Osteoblast (primary cell): ENCODE data around the gene RNASE8. TPM values are rescaled to one million over a fixed set of nuclear protein-coding genes. Genes with fewer than 3 reads are reported as not detected.
"Not testable (repeated sequence)": the region's sequence is repeated elsewhere in the genome, so short reads cannot be mapped to it uniquely, and the experiment has no call there.

ENCODE experiments used
- DNase-seq: peaks from one replicate; pipeline ENCODE4 v3.0.0; 2011; ENCODE audit warnings: low spot score, mixed read lengths; ENCODE audit not compliant: insufficient read length; ENCODE audit errors: missing footprints
- H2AFZ ChIP-seq: 2 replicates; pipeline ENCODE4 v1.6.0; 2011; ENCODE audit warnings: mild to moderate bottlenecking, low read length
- H3K27ac ChIP-seq: 2 replicates; pipeline ENCODE4 v1.5.1; 2011; ENCODE audit warnings: mild to moderate bottlenecking, low read depth, low read length, moderate library complexity
- H3K27me3 ChIP-seq: 2 replicates; pipeline ENCODE4 v1.6.0; 2012; ENCODE audit warnings: mild to moderate bottlenecking, control low read depth, inconsistent platforms, low read length, moderate library complexity; ENCODE audit not compliant: insufficient read depth
- H3K36me3 ChIP-seq: 2 replicates; pipeline ENCODE4 v1.5.1; 2011; ENCODE audit warnings: mild to moderate bottlenecking, low read length, control low read depth, moderate library complexity; ENCODE audit not compliant: insufficient read depth
- H3K4me1 ChIP-seq: 2 replicates; pipeline ENCODE4 v1.5.1; 2011; ENCODE audit warnings: mild to moderate bottlenecking, low read length, control low read depth, moderate library complexity; ENCODE audit not compliant: insufficient read depth
- H3K4me2 ChIP-seq: 2 replicates; pipeline ENCODE4 v1.6.0; 2011; ENCODE audit warnings: mild to moderate bottlenecking, low read length; ENCODE audit not compliant: insufficient read depth
- H3K4me3 ChIP-seq: fragments of 200-600 bp; sonication (generic); 3 replicates; pipeline ENCODE4 v1.5.1; 2012; ENCODE audit warnings: mild to moderate bottlenecking, low read length, inconsistent platforms; ENCODE audit not compliant: insufficient read depth
- H3K79me2 ChIP-seq: 2 replicates; pipeline ENCODE4 v1.6.0; 2012; ENCODE audit warnings: mild to moderate bottlenecking, low read length, control low read depth, inconsistent platforms; ENCODE audit not compliant: insufficient read depth
- H3K9me3 ChIP-seq: 2 replicates; pipeline ENCODE4 v1.5.1; 2011; ENCODE audit warnings: low read depth, low read length, control low read depth
- H4K20me1 ChIP-seq: 2 replicates; pipeline ENCODE4 v1.6.0; 2012; ENCODE audit warnings: mild to moderate bottlenecking, low read length, control low read depth; ENCODE audit not compliant: insufficient read depth
- CTCF ChIP-seq: IDR thresholded peaks from 2 replicates; pipeline ENCODE4 v1.5.1; 2011; ENCODE audit warnings: mild to moderate bottlenecking, low read depth, low read length, moderate library complexity; ENCODE audit errors: extremely low read depth
- total RNA-seq: library from RNA; depleted of rRNA; stranded (reverse); fragments of >200 nt; gene quantifications from 2 replicates; pipeline ENCODE4 v1.2.3, GENCODE V29; 2012

Gene RNASE8
- total RNA-seq, 1 donor = not detected

GRCh38 chr14:21039585-21040369, 17.8 kb upstream of the RNASE8 start:
- H3K79me2 ChIP-seq = no peaks in the 10 kb centered on the region
- no peaks in the 10 kb centered on the region for H4K20me1 ChIP-seq
- H3K4me1 ChIP-seq = peaks cover 12% of the 10 kb centered on the region
- H3K27me3 ChIP-seq = peaks cover 18% of the 10 kb centered on the region
- no peaks in the 10 kb centered on the region for H3K9me3 ChIP-seq
- peak; percentile 66 for TF ChIP-seq CTCF
- H2AFZ ChIP-seq = peak overlapping the region; percentile 11
- no peak overlapping the region for H3K27ac ChIP-seq
- H3K36me3 ChIP-seq = no peaks in the 10 kb centered on the region
- H3K4me2 ChIP-seq = no peak overlapping the region
- no peak overlapping the region for H3K4me3 ChIP-seq
- DNase-seq = peak; percentile 80

- Histone ChIP-seq H3K4me1 (peaks cover 12% of the 10 kb centered on the region), H3K4me2 (no peak overlapping the region), H4K20me1 (no peaks in the 10 kb centered on the region), H3K27me3 (peaks cover 17% of the 10 kb centered on the region), H3K9me3 (no peaks in the 10 kb centered on the region), H3K4me3 (no peak overlapping the region), H2AFZ (no peak overlapping the region), H3K36me3 (no peaks in the 10 kb centered on the region), H3K79me2 (no peaks in the 10 kb centered on the region), H3K27ac (no peak overlapping the region)
- no peak for DNase-seq
- no peak for TF ChIP-seq CTCF
Measured at GRCh38 chr14:21040370-21040925, 17.2 kb upstream of the RNASE8 start.

GRCh38 chr14:21040941-21041340, 16.7 kb upstream of the RNASE8 start:
- peaks cover 13% of the 10 kb centered on the region for H3K27me3 ChIP-seq
- H3K79me2 ChIP-seq, DNase-seq, H2AFZ ChIP-seq, H3K4me3 ChIP-seq, H3K9me3 ChIP-seq, H3K36me3 ChIP-seq, H3K27ac ChIP-seq, H3K4me2 ChIP-seq, H4K20me1 ChIP-seq: not testable (repeated sequence)
- H3K4me1 ChIP-seq = peaks cover 12% of the 10 kb centered on the region

- Histone ChIP-seq H4K20me1 (no peaks in the 10 kb centered on the region), H3K27ac (no peak within 1 kb of the TSS), H3K27me3 (peaks cover 11% of the 10 kb centered on the region), H2AFZ (no peak within 1 kb of the TSS), H3K36me3 (no peaks in the 10 kb centered on the region), H3K4me2 (no peak within 1 kb of the TSS), H3K9me3 (no peaks in the 10 kb centered on the region), H3K4me3 (no peak within 1 kb of the TSS), H3K4me1 (peaks cover 12% of the 10 kb centered on the region), H3K79me2 (no peaks in the 10 kb centered on the region)
- no peak for TF ChIP-seq CTCF
- peak; percentile 29 for DNase-seq
Measured at GRCh38 chr14:21041676-21042433, 15.8 kb upstream of the RNASE8 start, which contains the start of gene RNASE7. TSS of gene RNASE7 (plus strand) at chr14:21042362. CDS start at chr14:21042993, 631 bp downstream.
